Activated CD4-positive, alpha-beta T cell treated with anti-CD3 and anti-CD28 coated beads for 48 hours (primary cell): ENCODE data around the gene PRRC2C.
"Not testable (repeated sequence)": the region's sequence is repeated elsewhere in the genome, so short reads cannot be mapped to it uniquely, and the experiment has no call there.

Source experiments
- DNase-seq: peaks from one replicate; pipeline ENCODE4 v3.0.0-alpha.2; 2020

Gene PRRC2C

DNA sequence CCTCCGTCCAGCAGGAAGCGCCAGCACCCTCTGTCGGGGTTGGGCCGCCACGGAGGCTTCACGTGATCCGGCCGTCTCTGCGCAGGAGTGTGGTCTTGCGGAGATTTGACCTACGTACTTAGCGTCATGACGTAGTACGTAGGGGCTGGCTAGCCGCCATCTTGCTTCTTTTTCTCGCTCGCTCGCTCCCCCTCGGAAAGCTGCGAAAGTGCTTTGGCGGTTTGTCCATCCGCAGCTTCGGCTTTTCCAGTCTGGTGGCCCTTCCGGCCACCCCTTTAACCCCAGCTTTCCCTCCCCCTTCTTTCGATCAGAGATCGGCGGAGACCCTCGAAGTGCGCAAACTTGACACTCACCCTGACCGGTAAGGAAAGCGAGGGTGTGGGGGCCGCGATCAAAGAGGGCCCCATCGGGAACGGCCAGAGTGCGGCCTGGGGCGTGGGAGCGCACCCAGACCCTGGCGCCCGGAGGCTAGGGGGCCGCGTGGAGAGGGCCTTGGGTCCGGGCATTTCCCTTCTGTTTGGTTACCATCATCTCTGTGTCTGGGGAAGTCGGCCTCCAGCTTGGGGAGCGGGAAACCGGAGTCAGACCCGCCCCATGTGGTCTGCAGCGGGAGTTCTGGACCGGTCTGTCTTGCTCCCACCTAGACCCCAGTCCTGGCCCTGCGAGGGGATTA, at the start of gene PRRC2C:
PRRC2C (plus strand) TSS at position 156 of the 673 bp plus-strand sequence. CDS start 26,559 bp downstream, outside the sequence.
- DNase-seq = peak; percentile 95

DNA sequence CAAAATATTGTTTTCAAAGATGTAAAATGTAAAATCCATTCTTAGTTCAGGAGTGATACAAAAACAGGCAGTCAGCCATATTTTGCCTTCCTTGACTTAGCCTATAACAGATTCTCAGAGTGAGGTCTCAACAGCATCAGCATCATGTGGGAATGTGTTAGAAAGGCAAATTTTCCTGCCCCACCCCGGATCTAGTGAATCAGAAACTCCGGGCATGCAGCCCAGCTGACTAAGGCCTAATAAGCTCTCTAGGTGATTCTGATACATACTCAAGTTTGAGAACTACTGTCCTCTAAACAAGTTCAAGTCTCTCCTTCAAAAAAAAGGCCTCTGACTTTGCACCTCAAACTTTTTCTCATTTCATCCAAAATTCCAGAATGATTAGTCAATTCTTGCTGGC, 46.9 kb upstream of the PRRC2C start:
- DNase-seq = no peak

DNA sequence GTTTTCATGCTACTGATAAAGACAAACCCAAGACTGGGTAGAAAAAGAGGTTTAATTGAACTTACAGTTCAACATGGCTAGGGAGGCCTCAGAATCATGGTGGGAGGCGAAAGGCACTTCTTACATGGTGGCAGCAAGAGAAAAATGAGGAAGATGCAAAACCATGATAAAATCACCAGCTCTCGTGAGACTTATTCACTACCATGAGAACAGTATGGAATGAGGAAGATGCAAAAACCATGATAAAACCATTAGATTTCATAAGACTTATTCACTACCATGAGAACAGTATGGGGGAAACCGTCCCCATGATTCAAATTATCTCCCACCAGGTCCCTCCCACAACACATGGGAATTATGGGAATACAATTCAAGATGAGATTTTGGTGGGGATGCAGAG, 45.1 kb upstream of the PRRC2C start:
- not testable (repeated sequence) for DNase-seq

DNA sequence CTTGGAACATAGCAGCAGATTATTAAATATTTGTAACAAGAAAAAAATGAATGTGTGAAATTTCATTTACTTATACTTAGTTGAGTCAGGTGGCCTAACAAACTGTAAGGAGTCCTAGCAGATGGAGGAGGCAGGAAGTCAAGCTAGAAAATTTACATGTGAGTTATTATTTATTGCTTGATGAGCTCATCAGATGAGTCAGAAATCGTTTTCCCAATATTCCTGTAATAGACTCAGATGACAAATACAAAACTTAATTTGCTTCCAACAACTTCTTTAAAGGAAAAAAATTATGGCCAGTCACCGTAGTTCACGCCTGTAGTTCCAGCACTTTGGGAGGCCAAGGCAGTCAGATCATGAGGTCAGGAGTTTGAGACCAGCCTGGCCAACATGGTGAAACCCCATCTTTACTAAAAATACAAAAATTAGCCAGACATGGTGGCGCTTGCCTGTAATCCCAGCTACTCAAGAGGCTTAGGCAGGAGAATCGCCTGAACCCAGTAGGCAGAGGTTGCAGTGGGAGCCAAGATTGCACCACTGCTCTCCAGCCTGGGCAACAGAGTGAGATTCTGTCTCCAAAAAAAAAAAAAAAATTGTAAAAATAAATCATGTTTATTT, 43.9 kb upstream of the PRRC2C start:
- DNase-seq = not testable (repeated sequence)

DNA sequence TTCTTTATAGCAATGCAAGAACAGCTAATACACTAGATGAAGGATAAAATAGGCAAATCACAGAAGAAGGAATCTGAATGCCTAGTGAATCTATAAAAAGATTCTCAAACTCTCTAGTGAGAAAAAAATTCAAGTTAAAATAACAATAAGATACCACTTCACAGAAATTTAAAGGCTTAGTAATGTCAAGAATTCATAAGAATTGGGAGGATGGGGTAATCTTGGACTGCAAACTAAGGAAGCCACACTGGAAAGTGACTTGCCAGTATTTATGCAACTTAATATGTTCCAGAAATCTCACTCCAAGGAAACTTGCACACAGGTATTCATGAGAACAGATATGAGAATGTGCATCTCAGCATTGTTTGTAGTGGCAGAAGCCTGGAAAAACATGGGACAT, 38.9 kb upstream of the PRRC2C start:
- DNase-seq = no peak

DNA sequence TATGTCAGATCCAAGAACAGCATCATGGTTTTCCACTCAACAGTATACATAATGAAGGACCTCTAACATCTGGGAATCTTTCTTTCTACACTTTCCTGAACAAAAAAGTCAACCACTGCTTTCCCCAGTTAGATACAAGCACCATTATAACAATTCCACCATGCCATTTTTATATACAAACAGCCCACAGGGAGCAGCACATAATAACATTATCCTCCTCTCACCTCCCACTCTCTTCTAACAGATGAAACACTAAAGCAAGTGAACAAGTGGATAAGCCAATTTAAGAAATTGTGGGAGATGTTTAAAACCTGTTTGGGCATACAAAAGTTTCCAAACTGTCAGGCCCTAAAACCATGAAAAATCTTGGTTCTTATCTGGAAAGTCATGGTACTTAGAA, 29.4 kb upstream of the PRRC2C start:
- no peak for DNase-seq

DNA sequence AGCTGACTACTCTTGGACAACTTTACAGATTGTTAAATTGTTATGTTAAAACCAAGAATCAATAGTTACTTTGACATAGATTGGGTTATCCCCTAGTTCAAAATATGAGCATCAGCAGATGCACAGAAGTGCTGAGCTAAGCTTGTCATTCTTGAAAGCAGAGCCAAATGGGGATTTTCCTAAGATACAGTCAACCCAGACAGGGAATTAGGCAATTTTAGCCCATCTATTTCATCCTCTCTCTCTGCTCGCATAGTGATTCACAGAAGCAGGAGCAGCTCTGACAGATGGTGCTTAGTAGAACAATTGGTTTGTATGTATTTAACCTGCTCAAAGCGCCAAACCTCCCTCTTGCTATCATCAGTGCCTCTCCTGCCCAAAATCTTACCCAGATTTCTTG, 27.9 kb upstream of the PRRC2C start:
- DNase-seq = no peak

DNA sequence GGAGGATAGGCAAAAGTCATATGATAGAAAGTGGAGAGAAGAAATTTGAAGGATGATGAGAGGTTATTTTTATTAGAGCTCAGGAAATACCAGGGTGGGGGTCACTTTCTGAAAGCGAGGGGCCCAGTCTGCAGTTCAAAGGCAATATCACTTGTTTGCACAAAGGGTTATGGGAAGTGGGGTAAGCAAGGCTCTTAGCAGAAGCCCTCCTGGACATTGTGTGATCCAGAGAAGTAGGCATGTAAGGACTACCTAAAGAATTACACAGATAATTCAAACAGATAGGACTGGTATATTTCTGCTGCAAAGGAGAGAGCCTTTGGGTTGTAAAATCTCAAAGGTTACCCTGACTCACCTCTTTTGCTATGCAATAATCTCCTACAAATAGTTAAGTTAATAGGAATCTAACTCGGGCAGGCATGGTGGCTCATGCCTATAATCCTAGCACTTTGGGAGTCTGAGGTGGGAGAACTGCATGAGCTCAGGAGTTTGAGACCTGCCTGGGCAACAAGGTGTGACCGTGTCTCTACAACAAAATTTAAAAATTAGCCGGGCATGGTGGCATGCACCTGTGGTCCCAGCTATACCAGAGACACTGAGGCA, 25.2 kb upstream of the PRRC2C start:
- no peak for DNase-seq

DNA sequence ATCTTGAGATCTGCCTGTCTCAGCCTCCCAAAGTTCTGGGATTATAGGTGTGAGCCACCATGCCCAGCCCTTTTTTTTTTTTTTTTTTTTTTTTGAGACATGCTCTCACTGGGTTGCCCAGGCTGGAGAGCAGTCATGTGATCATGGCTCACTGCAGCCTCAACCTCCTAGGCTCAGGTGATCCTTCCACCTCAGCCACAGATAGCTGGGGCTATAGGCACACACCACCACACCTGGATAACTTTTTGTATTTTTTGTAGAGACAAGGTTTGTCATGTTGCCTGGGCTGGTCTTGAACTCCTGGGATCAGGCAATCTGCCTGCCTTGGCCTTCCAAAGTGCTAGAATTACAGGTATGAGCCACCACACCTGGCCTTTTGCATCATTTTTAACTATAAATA, 17.7 kb upstream of the PRRC2C start:
- no peak for DNase-seq

DNA sequence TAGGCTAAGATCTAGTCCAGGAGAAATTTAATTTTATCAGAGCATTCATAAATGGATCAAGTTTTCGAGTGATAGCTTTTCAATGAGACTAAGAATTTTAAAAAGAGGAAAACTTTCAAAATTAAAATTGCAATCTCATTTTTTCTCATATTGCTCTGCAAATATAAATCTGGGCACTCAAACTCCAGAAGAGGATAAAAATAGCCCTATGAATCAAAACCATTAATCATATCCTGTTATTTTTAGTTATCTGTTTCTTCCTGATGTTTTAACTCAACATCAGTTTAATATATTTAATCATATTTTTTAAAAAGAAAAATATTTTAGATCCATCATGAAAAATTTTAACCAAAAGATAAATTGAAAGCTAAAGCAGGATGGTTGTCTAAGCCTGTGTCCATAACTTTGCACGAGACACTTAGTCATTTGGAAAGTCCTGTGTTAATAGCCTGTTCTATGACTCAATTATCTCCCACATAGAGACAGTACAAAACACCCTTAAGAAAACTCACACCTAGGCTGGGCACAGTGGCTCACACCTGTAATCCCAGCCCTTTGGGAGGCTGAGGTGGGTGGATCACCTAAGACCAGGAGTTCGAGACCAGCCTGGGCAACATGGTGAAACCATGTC, 17.1 kb upstream of the PRRC2C start:
- no peak for DNase-seq

DNA sequence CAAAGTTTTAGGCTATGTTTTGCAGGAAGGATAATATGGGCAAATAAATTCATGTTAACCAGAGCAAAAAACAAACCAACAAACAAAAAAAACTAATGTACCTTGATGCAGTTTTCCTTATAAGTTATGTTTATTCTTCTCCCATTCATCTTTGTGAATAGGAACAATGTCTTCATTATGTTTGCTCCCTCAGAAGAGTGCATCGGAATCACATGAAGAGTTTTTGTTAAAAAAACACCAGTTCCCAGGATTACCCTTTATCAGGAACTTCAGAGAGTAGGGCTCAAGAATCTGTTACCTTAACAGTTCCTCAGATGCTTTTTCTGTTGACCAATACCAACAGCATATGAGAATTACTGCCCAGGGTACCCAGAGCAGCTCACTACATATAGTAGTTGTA, 14.6 kb upstream of the PRRC2C start:
- DNase-seq = no peak

DNA sequence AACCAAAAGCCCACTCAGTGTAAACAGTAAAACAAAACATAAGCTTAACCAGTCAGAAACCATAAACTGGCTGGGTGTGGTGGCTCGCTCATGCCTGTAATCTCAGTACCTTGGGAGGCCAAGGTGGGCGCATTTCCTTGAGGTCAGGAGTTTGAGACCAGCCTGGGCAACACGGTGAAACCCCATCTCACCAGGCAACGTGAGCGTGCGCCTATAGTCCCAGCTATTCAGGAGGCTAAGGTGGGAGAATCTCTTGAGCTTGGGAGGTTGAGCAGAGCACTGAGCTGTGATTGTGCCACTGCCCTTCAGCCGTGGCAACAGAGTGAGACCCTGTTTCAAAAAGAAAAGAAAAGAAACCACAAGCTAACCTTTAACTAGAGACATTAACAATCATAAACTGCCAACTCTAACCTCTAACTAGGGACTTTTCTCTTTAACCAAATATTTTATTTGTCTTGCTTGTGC, 13.1 kb upstream of the PRRC2C start:
- no peak for DNase-seq

DNA sequence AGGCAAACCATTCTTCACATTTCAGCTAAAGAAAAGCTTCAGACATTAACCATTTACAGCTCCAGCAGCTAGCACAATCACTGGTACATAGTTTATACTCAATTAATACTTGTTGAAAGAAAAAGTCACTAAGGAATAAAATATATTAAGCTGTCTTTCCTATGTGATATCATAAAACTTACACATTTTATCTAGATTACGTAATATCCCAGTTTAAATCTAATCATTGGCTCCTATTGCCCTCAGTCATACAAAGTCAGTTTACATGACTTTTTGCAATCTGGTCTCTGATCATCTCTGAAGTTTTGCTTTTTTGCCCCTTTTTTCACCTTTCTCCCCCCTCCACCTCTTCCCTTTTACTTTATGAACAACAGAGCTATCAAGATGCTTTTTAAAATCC, 8.5 kb upstream of the PRRC2C start:
- no peak for DNase-seq

DNA sequence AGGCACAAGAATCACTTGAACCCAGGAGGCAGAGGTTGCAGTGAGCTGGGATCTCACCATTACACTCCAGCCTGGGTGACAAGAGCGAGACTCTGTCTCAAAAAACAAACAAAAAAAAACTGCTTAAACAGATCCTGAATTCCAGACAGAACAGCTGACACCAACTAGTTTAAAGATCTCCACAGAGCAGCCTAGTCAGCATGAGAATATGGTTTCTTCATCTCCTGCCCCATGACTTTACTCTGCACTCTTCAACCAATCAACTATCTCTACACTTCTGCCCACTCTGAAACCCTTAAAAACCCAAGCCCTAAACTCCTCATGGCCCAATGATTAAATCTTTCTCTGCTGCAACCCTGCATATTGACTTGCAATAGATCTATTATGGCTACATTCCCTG, 7.5 kb upstream of the PRRC2C start:
- DNase-seq = no peak

DNA sequence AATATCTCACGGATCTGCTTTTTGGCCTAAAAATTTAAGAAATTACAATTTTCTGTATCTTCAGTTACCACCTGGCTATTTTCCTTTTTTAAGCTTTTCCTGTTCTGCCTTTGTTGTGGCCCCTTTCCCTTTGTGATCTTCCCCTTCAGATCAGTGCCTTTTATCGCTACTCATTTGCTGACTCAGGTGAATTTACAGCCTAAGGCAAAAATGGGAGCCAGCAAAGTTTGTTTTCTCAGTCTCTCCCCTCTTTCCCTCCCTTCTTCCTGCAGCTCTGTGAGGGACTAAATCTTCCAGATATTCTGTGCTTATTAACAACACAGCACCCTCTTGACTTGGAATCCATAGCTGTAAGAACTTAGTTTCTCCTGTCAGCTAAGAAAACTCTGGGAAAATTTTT, 5.3 kb upstream of the PRRC2C start:
- DNase-seq = no peak

DNA sequence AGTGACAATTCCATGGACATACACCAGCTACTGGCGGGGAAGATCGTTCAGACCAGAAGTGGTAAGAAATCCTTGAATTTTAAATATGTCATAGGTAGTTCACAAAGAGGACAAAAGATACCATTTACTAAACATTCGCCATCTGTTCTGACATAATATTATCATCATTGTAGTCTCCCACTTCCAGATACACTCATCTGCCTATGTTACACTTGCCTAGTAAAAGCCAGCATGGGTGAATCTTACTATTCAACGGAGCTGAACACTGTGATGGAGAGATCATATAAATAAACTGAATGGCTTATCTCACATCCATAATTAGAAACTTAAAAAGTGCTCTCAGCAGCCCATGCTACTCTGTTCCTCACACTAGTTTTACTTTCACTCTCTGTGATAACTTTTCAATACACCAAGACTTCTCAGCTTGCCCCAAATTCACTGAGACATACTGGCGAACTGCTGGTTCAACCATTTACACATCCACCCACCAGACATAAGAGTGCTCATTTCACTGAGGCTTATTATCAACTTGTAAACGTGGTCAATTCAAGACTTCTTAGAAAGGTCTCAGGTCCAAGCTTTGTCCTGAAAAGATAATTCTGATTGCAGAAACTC, 463 bp upstream of the PRRC2C start:
- DNase-seq = no peak

DNA sequence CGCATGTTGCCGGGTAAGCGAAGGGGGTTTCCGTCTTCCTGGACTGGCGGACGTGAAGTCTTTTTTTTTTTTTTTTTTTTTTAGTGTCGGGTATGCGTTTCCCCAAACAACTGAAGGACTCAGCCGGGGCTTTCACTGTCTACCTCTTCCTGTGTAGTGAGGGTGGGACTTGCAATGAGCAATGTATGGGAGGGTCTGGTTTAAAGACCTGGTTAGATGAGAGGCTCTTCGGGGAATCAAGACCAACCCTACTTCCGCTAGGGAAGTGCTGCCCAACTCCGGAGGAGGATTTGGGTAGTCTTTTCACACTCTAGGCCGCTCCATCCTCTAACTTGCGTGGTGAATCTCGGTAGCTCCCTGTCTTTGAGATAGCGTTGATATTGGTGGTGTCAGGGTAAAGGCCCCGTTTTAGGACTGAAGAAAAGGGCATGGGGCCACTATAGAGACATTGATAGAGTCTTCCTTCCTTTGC, 754 bp downstream of the PRRC2C start:
- DNase-seq = peak; percentile 71

DNA sequence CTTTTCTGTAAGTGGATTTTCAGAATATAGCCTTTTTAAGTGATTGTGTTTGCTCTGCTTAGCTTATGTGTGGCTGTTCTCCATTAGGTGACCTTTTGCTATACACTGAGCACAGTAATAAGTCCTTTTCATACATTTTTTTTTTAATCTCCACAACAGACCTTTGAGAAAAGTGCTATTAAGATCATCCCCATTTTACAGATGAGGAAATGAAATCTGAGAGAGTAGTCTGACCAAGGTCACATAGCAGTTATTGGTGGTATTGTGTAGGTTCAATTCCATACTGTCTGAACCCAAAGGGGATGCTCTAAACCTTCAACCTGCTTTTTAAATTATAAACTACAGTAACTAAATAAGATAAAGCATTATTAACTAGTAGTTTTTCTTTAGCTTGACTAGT, 1.7 kb downstream of the PRRC2C start:
- no peak for DNase-seq

DNA sequence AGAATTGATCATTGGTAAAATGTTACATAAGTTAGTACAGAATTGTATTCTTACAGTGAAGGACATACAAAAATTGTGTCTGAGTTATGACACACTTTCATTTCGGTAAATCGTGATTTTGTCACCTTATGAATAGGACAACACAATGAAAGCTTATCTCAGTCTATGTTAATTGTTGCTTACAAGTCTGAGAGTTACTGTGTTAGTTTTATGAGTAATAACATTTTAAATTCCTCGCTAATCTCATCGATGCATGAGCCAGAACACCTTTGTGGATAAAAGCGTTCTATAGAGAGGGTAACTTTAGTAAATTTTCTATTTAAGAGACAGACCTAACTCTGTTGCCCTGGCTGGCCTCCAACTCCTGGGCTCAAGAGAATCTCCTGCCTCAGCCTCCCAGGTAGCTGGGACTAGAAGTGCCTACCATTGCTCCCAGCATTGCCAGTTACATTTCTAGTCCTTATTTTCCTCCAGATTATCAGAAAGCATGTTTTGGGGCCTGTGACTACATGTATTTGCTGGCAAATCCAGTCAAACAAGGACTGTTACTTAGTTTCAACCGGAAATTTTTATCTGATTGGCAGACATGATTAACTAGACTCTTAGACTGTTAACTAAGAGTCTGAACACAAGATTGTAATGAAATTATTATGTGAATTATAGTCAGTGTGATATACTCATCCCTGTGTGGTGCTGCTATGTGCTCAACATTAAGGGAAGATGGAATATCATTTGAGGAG, 3.0 kb downstream of the PRRC2C start:
- no peak for DNase-seq

DNA sequence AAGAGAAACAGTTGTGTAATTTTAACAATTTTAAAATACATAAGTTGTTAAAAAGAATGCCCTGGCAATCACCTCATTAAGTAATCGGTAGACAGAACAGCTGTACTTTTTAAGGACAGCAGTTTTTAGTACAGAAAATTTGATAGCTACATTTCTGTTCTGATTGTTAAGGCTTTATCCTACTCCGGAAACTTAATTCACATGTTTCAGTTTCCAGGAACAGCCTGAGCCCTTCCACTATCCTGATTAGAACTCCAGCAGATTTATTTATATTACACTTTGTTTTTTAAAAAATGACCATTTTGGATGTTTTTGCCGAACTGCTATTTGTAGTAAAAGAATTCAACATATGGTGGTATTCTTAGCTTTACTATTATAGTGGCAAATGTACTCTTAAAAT, 8.7 kb downstream of the PRRC2C start:
- DNase-seq = no peak

DNA sequence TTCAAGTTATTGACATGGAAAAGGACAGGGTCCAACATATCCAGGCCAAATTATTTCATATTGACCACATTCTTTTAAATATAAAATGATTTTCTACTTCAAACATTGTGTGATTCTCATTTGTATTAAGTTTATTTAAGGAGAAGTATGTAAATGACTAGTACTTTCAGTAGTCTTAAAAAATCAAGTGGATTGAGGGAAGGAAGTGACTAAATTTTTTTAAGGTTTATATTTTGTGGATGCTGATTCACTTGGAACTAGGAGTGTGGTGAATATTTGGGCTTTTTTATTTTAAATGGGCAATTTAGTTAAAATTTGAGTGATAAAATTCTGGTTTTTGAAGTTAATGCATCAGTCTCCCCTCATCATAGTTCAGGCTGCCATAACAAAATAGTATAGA, 10.1 kb downstream of the PRRC2C start:
- no peak for DNase-seq

DNA sequence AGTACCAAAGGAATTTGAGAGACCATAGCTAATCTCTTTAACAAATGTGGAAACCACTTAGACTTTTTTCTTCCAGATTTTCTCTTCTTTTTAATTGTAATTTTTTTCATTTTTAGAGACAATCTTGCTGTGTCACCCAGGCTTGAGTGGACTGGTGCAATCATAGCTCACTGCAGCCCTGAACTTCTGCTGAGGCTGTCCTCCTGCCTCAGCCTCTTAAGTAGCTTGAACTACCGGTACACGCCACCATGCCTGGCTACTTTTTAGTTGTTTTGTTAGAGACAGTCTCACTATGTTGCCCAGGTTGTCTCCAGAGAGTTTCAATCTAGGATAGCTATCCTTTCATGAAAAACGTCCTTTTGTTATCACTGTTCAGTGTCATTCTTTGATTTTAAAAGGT, 15.0 kb downstream of the PRRC2C start:
- DNase-seq = no peak

DNA sequence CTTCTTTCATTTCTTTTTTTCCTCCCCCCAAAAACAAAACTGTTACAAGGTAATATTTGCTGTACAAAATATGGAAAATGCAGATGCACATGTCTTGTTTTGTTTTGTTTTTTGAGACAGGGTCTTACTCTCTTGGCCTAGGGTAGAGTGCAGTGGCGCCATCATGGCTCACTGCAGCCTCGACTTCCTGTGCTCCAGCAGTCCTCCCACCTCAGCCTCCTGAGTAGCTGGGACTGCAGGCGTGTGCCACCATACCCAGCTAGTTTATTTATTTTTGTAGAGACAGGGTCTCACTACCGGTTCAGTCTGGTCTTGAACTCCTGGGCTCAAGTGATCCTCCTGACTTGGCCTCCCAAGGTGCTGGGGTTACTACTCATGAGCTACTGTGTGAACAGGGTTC, 15.5 kb downstream of the PRRC2C start:
- no peak for DNase-seq
